ENCODE results near the gene ARID1A. TPM values are rescaled to one million over a fixed set of nuclear protein-coding genes. Genes with fewer than 3 reads are reported as not detected.

ARID1A gene
- total and polyA plus RNA-seq, 9 of the 15 experiments (the other 6 are each of a cell fraction or from before 2014, with no cell fraction given), result 8.3 to 88.3 (median 22.5) TPM

DNA sequence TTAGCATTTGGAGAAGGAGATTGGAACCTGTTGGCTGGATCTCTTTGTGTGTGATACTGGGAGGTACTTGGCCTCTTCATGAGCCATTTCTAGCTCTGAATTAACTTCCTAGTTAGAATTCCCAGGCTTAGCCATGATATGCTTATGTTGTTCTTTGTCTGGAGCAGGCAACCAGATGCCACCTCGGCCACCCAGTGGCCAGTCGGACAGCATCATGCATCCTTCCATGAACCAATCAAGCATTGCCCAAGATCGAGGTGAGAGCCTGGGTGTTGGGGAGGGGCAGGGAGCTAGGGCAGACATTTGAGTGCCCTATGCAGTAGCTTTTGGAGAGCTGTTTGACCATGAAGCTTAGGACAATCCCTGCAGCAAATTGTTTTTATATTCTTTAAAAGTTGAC is 65.4 kb downstream of the ARID1A start:
- no peak overlapping the region for H3K9ac ChIP-seq (ENCODE audit: insufficient read depth in 1 of 2, low read depth in 2 of 2, low read length in 2 of 2)
- intact Hi-C loops (cut with micrococcal nuclease), result no loop called here
- H3K4me2 ChIP-seq (ENCODE audit: insufficient read depth, low read length), result no peak overlapping the region
- H3K9me3 ChIP-seq (replicated peaks; ENCODE audit: control insufficient read depth, insufficient read depth, low read depth, low read length), result no peaks in the 10 kb centered on the region
- POLR2A ChIA-PET, result interaction anchor here (0.9 to 2.7 kb wide), 4 partner anchors 10 to 20 kb away, joined by 3 to 14 read pairs (median 4); no protein-coding TSS in a partner anchor
- no peaks in the 10 kb centered on the region for H3K27me3 ChIP-seq (ENCODE audit: control insufficient read depth in 2 of 2, insufficient read depth in 2 of 2, low read length in 2 of 2)
- in situ Hi-C loops (cut with MboI), result no loop called here
- no peak overlapping the region for H3K27ac ChIP-seq (ENCODE audit: extremely low read depth, low read depth, low read length)
- no peak; the same call in 2 of the 3 replicates for ATAC-seq
- no TSS peak for BruUV-seq (replicated peaks)
- peaks cover 41% of the 10 kb centered on the region for H3K79me2 ChIP-seq (ENCODE audit: control insufficient read depth, insufficient read depth, low read length)
- H3K36me3 ChIP-seq (ENCODE audit: control insufficient read depth, insufficient read depth, low read length), result peaks cover 92% of the 10 kb centered on the region
- 87% methylated on average over 3 of the region's 3 CpGs for WGBS (ENCODE audit: insufficient coverage, low coverage, missing lambda C conversion rate)
- FAIRE-seq, result no peak
- H3K4me1 ChIP-seq (replicated peaks in 1 of 2; ENCODE audit: control insufficient read depth in 2 of 2, insufficient read depth in 2 of 2, low read length in 2 of 2), result no peaks in the 10 kb centered on the region
- no peak overlapping the region for H3K4me3 ChIP-seq
- CTCF ChIA-PET (ENCODE audit: low intra/inter-chr PET ratio), result no interaction called here
- no peak overlapping the region for H2AFZ ChIP-seq (ENCODE audit: low read depth, low read length)
- no peak for DNase-seq (ENCODE audit: extremely low read depth in 1 of 4, low spot score in 3 of 4)
- H3K9me1 ChIP-seq (ENCODE audit: control insufficient read depth, insufficient read depth, low read length), result peaks cover 7% of the 10 kb centered on the region
- 0 out of 2 replicates have a peak, but pooled peaks cover 4% of the 10 kb centered on the region for H4K20me1 ChIP-seq (replicated peaks; ENCODE audit: control insufficient read depth, insufficient read depth, low read length)
- TF ChIP-seq, protein P1, sequence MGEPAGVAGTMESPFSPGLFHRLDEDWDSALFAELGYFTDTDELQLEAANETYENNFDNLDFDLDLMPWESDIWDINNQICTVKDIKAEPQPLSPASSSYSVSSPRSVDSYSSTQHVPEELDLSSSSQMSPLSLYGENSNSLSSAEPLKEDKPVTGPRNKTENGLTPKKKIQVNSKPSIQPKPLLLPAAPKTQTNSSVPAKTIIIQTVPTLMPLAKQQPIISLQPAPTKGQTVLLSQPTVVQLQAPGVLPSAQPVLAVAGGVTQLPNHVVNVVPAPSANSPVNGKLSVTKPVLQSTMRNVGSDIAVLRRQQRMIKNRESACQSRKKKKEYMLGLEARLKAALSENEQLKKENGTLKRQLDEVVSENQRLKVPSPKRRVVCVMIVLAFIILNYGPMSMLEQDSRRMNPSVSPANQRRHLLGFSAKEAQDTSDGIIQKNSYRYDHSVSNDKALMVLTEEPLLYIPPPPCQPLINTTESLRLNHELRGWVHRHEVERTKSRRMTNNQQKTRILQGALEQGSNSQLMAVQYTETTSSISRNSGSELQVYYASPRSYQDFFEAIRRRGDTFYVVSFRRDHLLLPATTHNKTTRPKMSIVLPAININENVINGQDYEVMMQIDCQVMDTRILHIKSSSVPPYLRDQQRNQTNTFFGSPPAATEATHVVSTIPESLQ (CRISPR knock-in tag; IDR thresholded peaks at IDR 0.05), result no peak
- TF ChIP-seq, protein P2, sequence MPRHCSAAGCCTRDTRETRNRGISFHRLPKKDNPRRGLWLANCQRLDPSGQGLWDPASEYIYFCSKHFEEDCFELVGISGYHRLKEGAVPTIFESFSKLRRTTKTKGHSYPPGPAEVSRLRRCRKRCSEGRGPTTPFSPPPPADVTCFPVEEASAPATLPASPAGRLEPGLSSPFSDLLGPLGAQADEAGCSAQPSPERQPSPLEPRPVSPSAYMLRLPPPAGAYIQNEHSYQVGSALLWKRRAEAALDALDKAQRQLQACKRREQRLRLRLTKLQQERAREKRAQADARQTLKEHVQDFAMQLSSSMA (CRISPR knock-in tag; IDR thresholded peaks at IDR 0.05), result no peak
- TF ChIP-seq SPI1 (IDR thresholded peaks at IDR 0.05; ENCODE audit: borderline replicate concordance, low read depth, low read length) (no peak), CBFB (CRISPR knock-in tag; IDR thresholded peaks at IDR 0.05) (no peak), GTF2A2 (tag; IDR thresholded peaks at IDR 0.05) (no peak), POLR2AphosphoS2 (IDR thresholded peaks at IDR 0.05; ENCODE audit: low read length) (no peak), ZNF41 (CRISPR knock-in tag; conservative IDR thresholded peaks at IDR 0.05) (no peak), FOXJ2 (tag; IDR thresholded peaks at IDR 0.05) (no peak), JUNB (CRISPR knock-in tag; conservative IDR thresholded peaks at IDR 0.05) (no peak), KLF6 (CRISPR knock-in tag; IDR thresholded peaks at IDR 0.05; ENCODE audit: borderline replicate concordance) (no peak), BACH1 (tag; IDR thresholded peaks at IDR 0.05) (no peak), POLR2AphosphoS5 (IDR thresholded peaks at IDR 0.05; ENCODE audit: control insufficient read depth, insufficient read depth, low read depth, low read length) (no peak), ATF1 (CRISPR knock-in tag; IDR thresholded peaks at IDR 0.05) (no peak), ATF1 (tag; IDR thresholded peaks at IDR 0.05) (no peak), HOXB6 (CRISPR knock-in tag; IDR thresholded peaks at IDR 0.05; ENCODE audit: borderline replicate concordance) (no peak), MBD2 (IDR thresholded peaks at IDR 0.05; ENCODE audit: borderline replicate concordance, low read depth) (no peak)
- TF ChIP-seq, protein P3, sequence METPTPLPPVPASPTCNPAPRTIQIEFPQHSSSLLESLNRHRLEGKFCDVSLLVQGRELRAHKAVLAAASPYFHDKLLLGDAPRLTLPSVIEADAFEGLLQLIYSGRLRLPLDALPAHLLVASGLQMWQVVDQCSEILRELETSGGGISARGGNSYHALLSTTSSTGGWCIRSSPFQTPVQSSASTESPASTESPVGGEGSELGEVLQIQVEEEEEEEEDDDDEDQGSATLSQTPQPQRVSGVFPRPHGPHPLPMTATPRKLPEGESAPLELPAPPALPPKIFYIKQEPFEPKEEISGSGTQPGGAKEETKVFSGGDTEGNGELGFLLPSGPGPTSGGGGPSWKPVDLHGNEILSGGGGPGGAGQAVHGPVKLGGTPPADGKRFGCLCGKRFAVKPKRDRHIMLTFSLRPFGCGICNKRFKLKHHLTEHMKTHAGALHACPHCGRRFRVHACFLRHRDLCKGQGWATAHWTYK (CRISPR knock-in tag; IDR thresholded peaks at IDR 0.05), result no peak
- TF ChIP-seq, protein P4, sequence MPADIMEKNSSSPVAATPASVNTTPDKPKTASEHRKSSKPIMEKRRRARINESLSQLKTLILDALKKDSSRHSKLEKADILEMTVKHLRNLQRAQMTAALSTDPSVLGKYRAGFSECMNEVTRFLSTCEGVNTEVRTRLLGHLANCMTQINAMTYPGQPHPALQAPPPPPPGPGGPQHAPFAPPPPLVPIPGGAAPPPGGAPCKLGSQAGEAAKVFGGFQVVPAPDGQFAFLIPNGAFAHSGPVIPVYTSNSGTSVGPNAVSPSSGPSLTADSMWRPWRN (IDR thresholded peaks at IDR 0.05; ENCODE audit: low read depth), result no peak
- TF ChIP-seq, protein P5, sequence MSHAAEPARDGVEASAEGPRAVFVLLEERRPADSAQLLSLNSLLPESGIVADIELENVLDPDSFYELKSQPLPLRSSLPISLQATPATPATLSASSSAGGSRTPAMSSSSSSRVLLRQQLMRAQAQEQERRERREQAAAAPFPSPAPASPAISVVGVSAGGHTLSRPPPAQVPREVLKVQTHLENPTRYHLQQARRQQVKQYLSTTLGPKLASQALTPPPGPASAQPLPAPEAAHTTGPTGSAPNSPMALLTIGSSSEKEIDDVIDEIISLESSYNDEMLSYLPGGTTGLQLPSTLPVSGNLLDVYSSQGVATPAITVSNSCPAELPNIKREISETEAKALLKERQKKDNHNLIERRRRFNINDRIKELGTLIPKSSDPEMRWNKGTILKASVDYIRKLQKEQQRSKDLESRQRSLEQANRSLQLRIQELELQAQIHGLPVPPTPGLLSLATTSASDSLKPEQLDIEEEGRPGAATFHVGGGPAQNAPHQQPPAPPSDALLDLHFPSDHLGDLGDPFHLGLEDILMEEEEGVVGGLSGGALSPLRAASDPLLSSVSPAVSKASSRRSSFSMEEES (CRISPR knock-in tag; IDR thresholded peaks at IDR 0.05), result no peak

Data from K562 (cell line).